H1 (cell line): ENCODE measurements around the gene FUT2. TPM values are rescaled to one million over a fixed set of nuclear protein-coding genes. Genes with fewer than 3 reads are reported as not detected.

Experiments
- CTCF ChIA-PET: fragments of 300-600 bp; sonication (Branson Sonifier 250); formaldehyde crosslinking; loops from one replicate; lab custom pipeline; 2021; ENCODE audit not compliant: partially characterized antibody; lab: Charles Lee
- POLR2A ChIA-PET: fragments of 300-600 bp; sonication (Branson Sonifier 250); formaldehyde crosslinking; loops from one replicate; lab custom pipeline; 2021; ENCODE audit warnings: inconsistent platforms; ENCODE audit not compliant: partially characterized antibody; lab: Charles Lee
- DNase-seq, 2 experiments: peaks; one replicate each; pipeline versions ENCODE4 v3.0.0 to v3.0.0-alpha.2; 2010 to 2022; ENCODE audit warnings: low spot score in 2 of 2, low read depth in 1 of 2, mixed read lengths in 1 of 2
- FAIRE-seq: peaks from 2 replicates; lab custom pipeline; 2011; peaks lifted over from hg19 to GRCh38; lab: Jason Lieb, UNC
- H2AFZ ChIP-seq: 2 replicates; pipeline ENCODE4 v1.8.1; 2012; ENCODE audit warnings: low read length, inconsistent platforms
- H2AK5ac ChIP-seq: 2 replicates; pipeline ENCODE4 v1.6.1; 2013; ENCODE audit warnings: low read depth, low read length
- H2BK120ac ChIP-seq: replicated peaks from 2 replicates; pipeline ENCODE3; 2013; ENCODE audit warnings: low read depth, low read length, inconsistent platforms
- H2BK12ac ChIP-seq: 2 replicates; pipeline ENCODE4 v1.6.1; 2013; ENCODE audit warnings: low read depth, low read length
- H2BK15ac ChIP-seq: 2 replicates; pipeline ENCODE4 v1.6.1; 2013; ENCODE audit warnings: low read length
- H2BK20ac ChIP-seq: 2 replicates; pipeline ENCODE4 v1.6.1; 2013; ENCODE audit warnings: low read length
- H2BK5ac ChIP-seq: 2 replicates; pipeline ENCODE4 v1.6.1; 2013; ENCODE audit warnings: low read depth, low read length
- H3K14ac ChIP-seq: 2 replicates; pipeline ENCODE4 v1.6.1; 2013; ENCODE audit warnings: inconsistent platforms; ENCODE audit not compliant: insufficient read length
- H3K18ac ChIP-seq: 2 replicates; pipeline ENCODE4 v1.6.1; 2013; ENCODE audit warnings: low read length; ENCODE audit errors: extremely low read depth
- H3K23ac ChIP-seq: 2 replicates; pipeline ENCODE4 v1.6.1; 2013; ENCODE audit warnings: inconsistent platforms; ENCODE audit not compliant: insufficient read length
- H3K23me2 ChIP-seq: 2 replicates; pipeline ENCODE4 v1.6.1; 2013; ENCODE audit warnings: low read depth, low read length
- H3K27ac ChIP-seq: 2 replicates; pipeline ENCODE4 v1.6.1; 2011; ENCODE audit warnings: low read depth, low read length, inconsistent platforms
- H3K27me3 ChIP-seq, 4 experiments: replicated peaks in 1 of 4; 1 replicate in 1 of 4; 2 replicates in 3 of 4; pipeline versions ENCODE4 v1.6.1 to v1.8.1; 2011 to 2013; ENCODE audit warnings: low read length in 3 of 4, mild to moderate bottlenecking in 3 of 4, inconsistent platforms in 2 of 4, mixed read lengths in 2 of 4, moderate library complexity in 1 of 4; ENCODE audit not compliant: control insufficient read depth in 3 of 4, insufficient read depth in 3 of 4; ENCODE audit errors: extremely low read depth in 1 of 4
- H3K36me3 ChIP-seq, 4 experiments: 2 replicates each; pipeline versions ENCODE4 v1.6.1 to v1.8.1; 2011 to 2013; ENCODE audit warnings: mild to moderate bottlenecking in 4 of 4, low read length in 3 of 4, moderate library complexity in 2 of 4, control low read depth in 1 of 4, inconsistent platforms in 1 of 4; ENCODE audit not compliant: insufficient read depth in 4 of 4, control insufficient read depth in 2 of 4
- H3K4ac ChIP-seq: replicated peaks from 2 replicates; pipeline ENCODE3; 2013; ENCODE audit warnings: low read length, low read depth, mixed read lengths, inconsistent platforms; ENCODE audit not compliant: insufficient read length
- H3K4me1 ChIP-seq, 4 experiments: replicated peaks in 1 of 4; 1 replicate in 1 of 4; 2 replicates in 3 of 4; pipeline versions ENCODE4 v1.6.1 to v1.8.1; 2011 to 2013; ENCODE audit warnings: low read length in 3 of 4, inconsistent platforms in 2 of 4, mixed read lengths in 1 of 4; ENCODE audit not compliant: insufficient read depth in 4 of 4, control insufficient read depth in 3 of 4
- H3K4me2 ChIP-seq, 2 experiments: 2 replicates each; pipeline versions ENCODE4 v1.6.1 to v1.8.1; 2011 to 2013; ENCODE audit warnings: low read depth in 2 of 2, low read length in 2 of 2, control low read depth in 1 of 2, inconsistent platforms in 1 of 2, mild to moderate bottlenecking in 1 of 2; ENCODE audit not compliant: insufficient read depth in 1 of 2
- H3K4me3 ChIP-seq, 4 experiments: fragments of 200-600, 300-600 bp in 1 of 4; sonication (generic), shearing (Covaris generic), sonication (Bioruptor Twin) in 1 of 4; 2 replicates each; pipeline versions ENCODE4 v1.5.1 to v1.8.1; 2011 to 2016; ENCODE audit warnings: low read length in 4 of 4, low read depth in 3 of 4, control low read depth in 2 of 4, inconsistent platforms in 2 of 4, mild to moderate bottlenecking in 2 of 4, mixed read lengths in 1 of 4, moderate library complexity in 1 of 4; ENCODE audit not compliant: insufficient read depth in 2 of 4; ENCODE audit errors: extremely low read depth in 1 of 4
- H3K56ac ChIP-seq: replicated peaks from 2 replicates; pipeline ENCODE3; 2013; ENCODE audit warnings: low read depth, mild to moderate bottlenecking, mixed read lengths, low read length, inconsistent platforms; ENCODE audit not compliant: insufficient read length
- H3K79me1 ChIP-seq: 2 replicates; pipeline ENCODE4 v1.6.1; 2013; ENCODE audit warnings: low read depth, low read length, control low read depth
- H3K79me2 ChIP-seq, 2 experiments: 2 replicates each; pipeline versions ENCODE4 v1.6.1 to v1.8.1; 2012 to 2013; ENCODE audit warnings: low read length in 2 of 2, mild to moderate bottlenecking in 2 of 2, inconsistent platforms in 1 of 2; ENCODE audit not compliant: insufficient read depth in 2 of 2, control insufficient read depth in 1 of 2
- H3K9ac ChIP-seq, 4 experiments: replicated peaks in 1 of 4; 1 replicate in 1 of 4; 2 replicates in 3 of 4; pipeline versions ENCODE4 v1.6.1 to v1.8.1; 2011 to 2013; ENCODE audit warnings: low read depth in 3 of 4, low read length in 3 of 4, control low read depth in 2 of 4, mild to moderate bottlenecking in 2 of 4, moderate library complexity in 2 of 4, inconsistent platforms in 1 of 4; ENCODE audit errors: extremely low read depth in 1 of 4
- H3K9me3 ChIP-seq, 2 experiments: 2 replicates each; pipeline versions ENCODE4 v1.6.1 to v1.8.1; 2012 to 2013; ENCODE audit warnings: mild to moderate bottlenecking in 2 of 2, moderate library complexity in 2 of 2, control low read depth in 1 of 2, inconsistent platforms in 1 of 2, low read depth in 1 of 2, low read length in 1 of 2, mixed read lengths in 1 of 2; ENCODE audit not compliant: insufficient read depth in 2 of 2
- H4K20me1 ChIP-seq, 2 experiments: replicated peaks in 1 of 2; 2 replicates each; pipeline versions ENCODE3 to v1.8.1; 2011 to 2013; ENCODE audit warnings: inconsistent platforms in 2 of 2, low read length in 2 of 2, mild to moderate bottlenecking in 1 of 2; ENCODE audit not compliant: insufficient read depth in 2 of 2, control insufficient read depth in 1 of 2
- H4K5ac ChIP-seq: 2 replicates; pipeline ENCODE4 v1.6.1; 2013; ENCODE audit warnings: low read length, low read depth, mixed read lengths, inconsistent platforms; ENCODE audit not compliant: insufficient read length
- H4K8ac ChIP-seq: 2 replicates; pipeline ENCODE4 v1.8.0; 2013; ENCODE audit warnings: mild to moderate bottlenecking, moderate library complexity, low read length, inconsistent platforms; ENCODE audit not compliant: insufficient read depth; ENCODE audit errors: extremely low read depth
- H4K91ac ChIP-seq: replicated peaks from 2 replicates; pipeline ENCODE3; 2013; ENCODE audit warnings: low read length, mixed read lengths, inconsistent platforms; ENCODE audit not compliant: insufficient read length
- ASH2L ChIP-seq: fragments of 200-600, 300-600 bp; sonication (generic); IDR thresholded peaks from one replicate; pipeline ENCODE4 v1.7.1; 2017; ENCODE audit warnings: low read length
- BACH1 ChIP-seq: IDR thresholded peaks from 2 replicates; pipeline ENCODE4 v1.6.1; 2012; ENCODE audit warnings: low read length, improper control_type of control experiment
- CBX8 ChIP-seq: fragments of 300-800, 300-1000 bp; sonication (generic); IDR thresholded peaks from 2 replicates; pipeline ENCODE4 v1.7.1; 2016; ENCODE audit warnings: low read depth, low read length, borderline replicate concordance
- CEBPB ChIP-seq: IDR thresholded peaks from 2 replicates; pipeline ENCODE4 v1.6.1; 2012; ENCODE audit warnings: low read depth, low read length
- EZH2 ChIP-seq: fragments of 200-600 bp; sonication (generic); IDR thresholded peaks from 2 replicates; pipeline ENCODE4 v1.7.1; 2012; ENCODE audit warnings: low read depth, mild to moderate bottlenecking, moderate library complexity, low read length, inconsistent platforms; ENCODE audit not compliant: severe bottlenecking
- JUND ChIP-seq: IDR thresholded peaks from 2 replicates; pipeline ENCODE4 v1.6.1; 2011; ENCODE audit warnings: mild to moderate bottlenecking, improper control_type of control experiment, low read length
- MAFK ChIP-seq: IDR thresholded peaks from 2 replicates; pipeline ENCODE4 v1.6.1; 2012; ENCODE audit warnings: low read depth, mild to moderate bottlenecking, improper control_type of control experiment, low read length
- SUZ12 ChIP-seq: fragments of 200-600 bp; sonication (generic); IDR thresholded peaks from 2 replicates; pipeline ENCODE4 v1.6.1; 2012; ENCODE audit warnings: mild to moderate bottlenecking, inconsistent platforms, low read length, moderate library complexity, mixed read lengths
- TAF1 ChIP-seq: IDR thresholded peaks from 2 replicates; pipeline ENCODE4 v1.6.1; 2011; ENCODE audit warnings: mild to moderate bottlenecking, low read depth, low read length
- TEAD4 ChIP-seq: IDR thresholded peaks from 2 replicates; pipeline ENCODE4 v1.6.1; 2012; ENCODE audit warnings: low read depth, low read length, inconsistent platforms, mixed read lengths
- WGBS, 2 experiments: shearing (Covaris generic) in 1 of 2; methylation state at CpG; one replicate each; pipeline versions ENCODE4 v1.1.6 to v1.1.7; 2013 to 2015; ENCODE audit warnings: low lambda C conversion rate in 2 of 2, mixed read lengths in 2 of 2, inconsistent platforms in 1 of 2, low coverage in 1 of 2, missing lambda C conversion rate in 1 of 2; ENCODE audit not compliant: insufficient replicate concordance in 2 of 2, insufficient coverage in 1 of 2, insufficient read length in 1 of 2; ENCODE audit errors: extremely low coverage in 1 of 2, missing lambda C conversion rate in 1 of 2; 5-methylcytosine and 5-hydroxymethylcytosine counted together
- polyA plus RNA-seq, 7 experiments: library from polyadenylated mRNA; depleted of rRNA in 3 of 7; stranded (reverse) in 5 of 7; unstranded in 2 of 7; fragments of >200 nt in 5 of 7; fragments of 200-250 nt in 2 of 7; gene quantifications; 1 replicate in 5 of 7; 2 replicates in 1 of 7; 4 replicates in 1 of 7; pipeline versions ENCODE4 v1.2.1 to v1.2.3, GENCODE V29; 2011 to 2013; ENCODE audit warnings: missing spikeins in 2 of 7, mixed read lengths in 2 of 7
- total RNA-seq: library from RNA; stranded (reverse); fragmentation: NEBNext Ultra II Directional; extraction: Animal tissue kit (Norgen Biotek cat#: 25700); gene quantifications from 2 replicates; pipeline ENCODE4 v1.2.1, GENCODE V29; 2021
- TF ChIP-seq, protein P1 (sequence below): IDR thresholded peaks from 2 replicates; pipeline ENCODE4 v1.6.1; 2012; ENCODE audit warnings: inconsistent platforms

FUT2 gene
- total and polyA plus RNA-seq, 2 of the 8 experiments (the other 6 are each of a cell fraction or from before 2014, with no cell fraction given) = 5.0 to 5.6 TPM

DNA sequence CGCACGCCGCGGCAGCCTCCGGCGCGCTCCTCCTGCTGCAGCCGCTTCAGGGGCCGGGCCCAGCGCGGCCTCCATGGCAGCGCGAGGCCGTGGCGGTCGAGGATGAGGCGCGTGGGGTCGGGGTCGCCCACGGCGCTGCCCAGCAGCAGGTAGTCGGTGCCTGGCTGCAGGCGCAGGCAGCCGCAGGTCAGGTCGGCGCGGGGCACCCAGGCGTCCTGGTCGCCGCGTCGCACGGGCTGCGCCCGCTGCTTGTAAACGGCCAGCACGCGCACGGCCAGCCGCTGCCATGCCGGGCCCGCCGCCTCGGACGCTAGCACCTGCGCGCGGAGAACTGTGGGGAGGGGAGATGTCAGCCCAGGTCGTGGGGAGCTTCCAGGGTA lies 34.1 kb upstream of the FUT2 start:
- no peak for FAIRE-seq
- POLR2A ChIA-PET = interaction anchor here (2.2 kb wide), 1 partner anchor 44 kb away, joined by 5 read pairs; no protein-coding TSS in a partner anchor
- 94% methylated on average over 22 of the region's 50 CpGs; no CpG with 5 or more reads in 1 of the 2 experiments for WGBS, 2 experiments

More for the DNA sequence above, 34.1 kb upstream of the FUT2 start:
- H4K91ac ChIP-seq = no peak overlapping the region
- H3K27ac ChIP-seq = no peak overlapping the region
- H2BK20ac ChIP-seq = no peak overlapping the region
- no peak overlapping the region for H3K56ac ChIP-seq
- no peak overlapping the region for H3K14ac ChIP-seq
- no peak overlapping the region for H2BK15ac ChIP-seq
- H3K9ac ChIP-seq = no peak overlapping the region
- H3K4me1 ChIP-seq = peaks cover 0 to 3% (median 0%) of the 10 kb centered on the region in 4 experiments; a peak in 1 of 7 replicates
- H2BK120ac ChIP-seq = no peak overlapping the region
- no peak overlapping the region for H2AK5ac ChIP-seq
- H2BK5ac ChIP-seq = no peak overlapping the region
- H3K4me3 ChIP-seq = no peak overlapping the region
- H2AFZ ChIP-seq = no peak overlapping the region
- H3K4ac ChIP-seq = no peak overlapping the region
- no peaks in the 10 kb centered on the region for H3K36me3 ChIP-seq
- H4K20me1 ChIP-seq = no peaks in the 10 kb centered on the region
- no peaks in the 10 kb centered on the region for H3K79me2 ChIP-seq
- H4K8ac ChIP-seq = no peak overlapping the region
- TF ChIP-seq MAFK (no peak), TAF1 (no peak), JUND (no peak), CEBPB (no peak), BACH1 (no peak), SUZ12 (no peak), CBX8 (no peak), EZH2 (no peak), TEAD4 (no peak), ASH2L (no peak)
- TF ChIP-seq, protein P1, sequence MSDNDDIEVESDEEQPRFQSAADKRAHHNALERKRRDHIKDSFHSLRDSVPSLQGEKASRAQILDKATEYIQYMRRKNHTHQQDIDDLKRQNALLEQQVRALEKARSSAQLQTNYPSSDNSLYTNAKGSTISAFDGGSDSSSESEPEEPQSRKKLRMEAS = no peak
- no peak overlapping the region for H4K5ac ChIP-seq
- no peak overlapping the region for H2BK12ac ChIP-seq
- no peaks in the 10 kb centered on the region for H3K79me1 ChIP-seq
- no peak for DNase-seq
- no peaks in the 10 kb centered on the region; a peak in 1 of 7 replicates for H3K27me3 ChIP-seq
- no peaks in the 10 kb centered on the region; a peak in 2 of 4 replicates for H3K9me3 ChIP-seq
- no peaks in the 10 kb centered on the region for H3K23me2 ChIP-seq
- CTCF ChIA-PET = interaction anchor here (1.5 kb wide), 1 partner anchor 16 kb away, joined by 4 read pairs; the partner anchor contains the start of gene CA11
- no peak overlapping the region for H3K23ac ChIP-seq
- H3K18ac ChIP-seq = no peak overlapping the region
- no peak overlapping the region for H3K4me2 ChIP-seq
